Hepatocyte (in vitro differentiated cells): ENCODE data around the gene DESI1. TPM values are rescaled to one million over a fixed set of nuclear protein-coding genes. Genes with fewer than 3 reads are reported as not detected.
"Not testable (repeated sequence)": the region's sequence is repeated elsewhere in the genome, so short reads cannot be mapped to it uniquely, and the experiment has no call there.

ENCODE experiments used
- DNase-seq: peaks from one replicate; pipeline ENCODE4 v3.0.0-alpha.2; 2016; ENCODE audit warnings: low spot score
- H2AFZ ChIP-seq: fragments of 200-600 bp; sonication (generic); 2 replicates; pipeline ENCODE4 v1.6.0; 2016; ENCODE audit warnings: antibody characterized with exemption, mild to moderate bottlenecking
- H3K27ac ChIP-seq: fragments of 200-600 bp; sonication (generic); 2 replicates; pipeline ENCODE4 v1.5.1; 2016; ENCODE audit warnings: mild to moderate bottlenecking
- H3K27me3 ChIP-seq: fragments of 200-600 bp; sonication (generic); 2 replicates; pipeline ENCODE4 v1.6.1; 2016
- H3K36me3 ChIP-seq: fragments of 200-600 bp; sonication (generic); replicated peaks from 2 replicates; pipeline ENCODE4 v1.5.1; 2016; ENCODE audit warnings: low read depth; ENCODE audit not compliant: insufficient read depth
- H3K4me1 ChIP-seq: fragments of 200-600 bp; sonication (generic); 2 replicates; pipeline ENCODE4 v1.5.1; 2016; ENCODE audit warnings: mild to moderate bottlenecking, moderate library complexity; ENCODE audit not compliant: insufficient read depth
- H3K4me2 ChIP-seq: fragments of 200-600 bp; sonication (generic); 2 replicates; pipeline ENCODE4 v1.6.0; 2016
- H3K4me3 ChIP-seq: fragments of 200-600 bp; sonication (generic); 2 replicates; pipeline ENCODE4 v1.5.1; 2016; ENCODE audit warnings: mild to moderate bottlenecking
- H3K79me2 ChIP-seq: fragments of 200-600 bp; sonication (generic); 2 replicates; pipeline ENCODE4 v1.6.0; 2017; ENCODE audit warnings: mild to moderate bottlenecking
- H3K9me2 ChIP-seq: fragments of 200-600 bp; sonication (generic); replicated peaks from 2 replicates; pipeline ENCODE4 v1.6.0; 2017; ENCODE audit warnings: mild to moderate bottlenecking; ENCODE audit not compliant: insufficient read depth
- H3K9me3 ChIP-seq: fragments of 200-600 bp; sonication (generic); 2 replicates; pipeline ENCODE4 v1.5.1; 2016; ENCODE audit warnings: low read depth, mild to moderate bottlenecking
- H4K20me1 ChIP-seq: fragments of 200-600 bp; sonication (generic); 2 replicates; pipeline ENCODE4 v1.6.0; 2016; ENCODE audit warnings: mild to moderate bottlenecking; ENCODE audit not compliant: insufficient read depth, poor library complexity, severe bottlenecking
- EZH2 ChIP-seq: fragments of 200-600 bp; sonication (generic); IDR thresholded peaks from 2 replicates; pipeline ENCODE4 v1.6.1; 2016; ENCODE audit warnings: antibody characterized with exemption, mild to moderate bottlenecking, borderline replicate concordance
- EZH2phosphoT487 ChIP-seq: fragments of 200-600 bp; sonication (generic); IDR thresholded peaks from one replicate; pipeline ENCODE4 v1.6.1; 2018; ENCODE audit warnings: antibody characterized with exemption, mild to moderate bottlenecking, low read depth, moderate library complexity; ENCODE audit not compliant: unreplicated experiment, severe bottlenecking
- WGBS: methylation state at CpG from one replicate; pipeline ENCODE4 v1.1.6; 2016; ENCODE audit warnings: low lambda C conversion rate; ENCODE audit errors: missing lambda C conversion rate; 5-methylcytosine and 5-hydroxymethylcytosine counted together
- polyA plus RNA-seq: library from polyadenylated mRNA; unstranded; fragments of >200 nt; fragmentation: Nextera tagmentation; extraction: Ambion mirVana; gene quantifications from 2 replicates; pipeline ENCODE4 v1.2.1, GENCODE V29; 2016
- total RNA-seq: library from RNA; depleted of rRNA; stranded (reverse); fragments of >200 nt; gene quantifications from 2 replicates; pipeline ENCODE4 v1.2.3, GENCODE V29; 2014
- TF ChIP-seq, protein P1 (sequence below): fragments of 200-600 bp; sonication (generic); IDR thresholded peaks from 2 replicates; pipeline ENCODE4 v1.5.1; 2016; ENCODE audit warnings: antibody characterized with exemption, mild to moderate bottlenecking; ENCODE audit not compliant: poor library complexity

Gene DESI1
- total and polyA plus RNA-seq, 2 experiments from 2014 or later = 29.0 to 32.5 TPM

DNA sequence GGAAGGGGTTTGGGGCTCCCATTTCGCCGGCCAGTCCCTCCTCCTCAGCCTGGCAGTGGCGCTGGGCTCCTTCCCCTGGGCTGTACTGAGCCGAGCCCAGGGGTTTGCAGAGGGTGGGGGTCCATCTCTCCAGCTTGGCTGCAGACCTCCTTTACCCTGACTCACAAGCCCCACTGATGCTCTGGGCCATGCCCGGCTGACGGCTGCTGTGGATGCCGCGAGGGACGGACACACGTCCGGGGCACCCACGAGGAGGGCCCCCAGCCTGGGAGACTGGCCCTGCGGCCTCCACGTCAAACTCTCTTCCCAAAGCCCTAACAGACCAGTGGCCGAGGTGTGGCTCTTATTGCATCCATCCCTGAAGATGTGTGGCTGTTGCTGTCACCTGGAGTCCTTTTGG, 45.3 kb downstream of the DESI1 start:
- Histone ChIP-seq H3K9me3 (no peaks in the 10 kb centered on the region), H3K27ac (no peak overlapping the region), H3K4me2 (no peak overlapping the region), H3K4me1 (no peaks in the 10 kb centered on the region), H2AFZ (no peak overlapping the region), H3K27me3 (no peaks in the 10 kb centered on the region), H3K4me3 (no peak overlapping the region), H3K79me2 (no peaks in the 10 kb centered on the region), H3K9me2 (no peaks in the 10 kb centered on the region), H3K36me3 (no peaks in the 10 kb centered on the region), H4K20me1 (no peaks in the 10 kb centered on the region)
- TF ChIP-seq, protein P1, sequence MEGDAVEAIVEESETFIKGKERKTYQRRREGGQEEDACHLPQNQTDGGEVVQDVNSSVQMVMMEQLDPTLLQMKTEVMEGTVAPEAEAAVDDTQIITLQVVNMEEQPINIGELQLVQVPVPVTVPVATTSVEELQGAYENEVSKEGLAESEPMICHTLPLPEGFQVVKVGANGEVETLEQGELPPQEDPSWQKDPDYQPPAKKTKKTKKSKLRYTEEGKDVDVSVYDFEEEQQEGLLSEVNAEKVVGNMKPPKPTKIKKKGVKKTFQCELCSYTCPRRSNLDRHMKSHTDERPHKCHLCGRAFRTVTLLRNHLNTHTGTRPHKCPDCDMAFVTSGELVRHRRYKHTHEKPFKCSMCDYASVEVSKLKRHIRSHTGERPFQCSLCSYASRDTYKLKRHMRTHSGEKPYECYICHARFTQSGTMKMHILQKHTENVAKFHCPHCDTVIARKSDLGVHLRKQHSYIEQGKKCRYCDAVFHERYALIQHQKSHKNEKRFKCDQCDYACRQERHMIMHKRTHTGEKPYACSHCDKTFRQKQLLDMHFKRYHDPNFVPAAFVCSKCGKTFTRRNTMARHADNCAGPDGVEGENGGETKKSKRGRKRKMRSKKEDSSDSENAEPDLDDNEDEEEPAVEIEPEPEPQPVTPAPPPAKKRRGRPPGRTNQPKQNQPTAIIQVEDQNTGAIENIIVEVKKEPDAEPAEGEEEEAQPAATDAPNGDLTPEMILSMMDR = no peak
- no peak for TF ChIP-seq EZH2phosphoT487
- TF ChIP-seq EZH2 = no peak
- no peak for DNase-seq
- 97% methylated on average over 15 of the region's 15 CpGs for whole genome bisulfite sequencing

DNA sequence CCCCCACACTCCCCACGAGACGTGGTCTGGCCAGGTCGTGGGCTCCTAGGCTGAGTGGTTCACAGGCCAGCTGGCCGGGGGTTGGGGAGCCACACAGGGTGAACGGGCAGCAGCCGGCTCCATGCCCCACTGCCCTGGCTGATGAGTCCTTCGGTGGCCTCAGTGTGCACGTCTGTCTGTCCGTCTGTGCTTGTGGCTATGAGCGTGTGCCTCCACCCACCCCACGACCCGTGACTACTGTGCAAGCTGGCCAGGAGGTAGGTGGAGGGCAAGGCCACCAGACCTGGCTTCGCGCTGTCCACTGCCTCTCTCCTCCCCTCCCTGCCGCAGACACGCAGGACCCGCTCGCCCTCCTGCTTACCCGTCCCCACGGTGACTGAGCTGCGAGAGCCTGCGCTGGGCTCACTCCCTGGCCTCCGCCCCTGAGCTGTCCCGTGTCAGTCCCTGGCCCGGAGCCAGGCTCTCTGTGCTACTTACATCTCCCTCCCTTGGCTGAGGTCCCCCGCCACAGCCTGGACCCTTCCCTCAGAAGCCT, 45.9 kb downstream of the DESI1 start:
- Histone ChIP-seq H3K27me3 (no peaks in the 10 kb centered on the region), H3K9me2 (no peaks in the 10 kb centered on the region), H3K79me2 (no peaks in the 10 kb centered on the region), H3K27ac (no peak overlapping the region), H4K20me1 (no peaks in the 10 kb centered on the region), H3K9me3 (no peaks in the 10 kb centered on the region), H3K4me2 (no peak overlapping the region), H3K4me1 (no peaks in the 10 kb centered on the region), H2AFZ (no peak overlapping the region), H3K4me3 (no peak overlapping the region), H3K36me3 (no peaks in the 10 kb centered on the region)
- TF ChIP-seq, protein P1 = no peak
- TF ChIP-seq EZH2 (no peak), EZH2phosphoT487 (no peak)
- no peak for DNase-seq
- 96% methylated on average over 26 of the region's 26 CpGs for WGBS

DNA sequence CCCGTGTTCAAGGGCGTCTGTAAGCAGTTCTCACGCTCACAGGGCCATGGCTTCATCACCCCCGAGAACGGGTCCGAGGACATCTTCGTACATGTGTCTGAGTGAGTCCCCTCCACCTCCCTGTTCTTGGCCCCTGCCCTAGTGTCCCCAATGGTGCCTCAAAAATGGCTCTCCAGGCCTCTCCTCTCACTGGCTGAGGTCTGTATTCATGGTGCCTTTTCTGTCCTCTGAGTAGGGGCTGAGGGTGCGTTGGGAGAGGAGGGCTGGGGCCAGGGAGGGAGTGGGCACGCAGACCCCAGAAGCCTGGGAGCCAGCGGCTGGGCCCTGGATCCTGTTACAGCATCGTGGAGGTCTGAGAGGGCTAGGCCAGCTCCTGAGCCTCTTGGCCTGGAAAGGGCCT, 47.2 kb downstream of the DESI1 start:
- no peak for TF ChIP-seq EZH2
- TF ChIP-seq, protein P1 = no peak
- TF ChIP-seq EZH2phosphoT487 = no peak
- Histone ChIP-seq H3K79me2 (no peaks in the 10 kb centered on the region), H3K27me3 (no peaks in the 10 kb centered on the region), H3K27ac (no peak overlapping the region), H3K4me1 (no peaks in the 10 kb centered on the region), H3K4me3 (no peak overlapping the region), H4K20me1 (no peaks in the 10 kb centered on the region), H3K9me2 (no peaks in the 10 kb centered on the region), H2AFZ (no peak overlapping the region), H3K4me2 (no peak overlapping the region), H3K9me3 (no peaks in the 10 kb centered on the region), H3K36me3 (no peaks in the 10 kb centered on the region)
- WGBS = 92% methylated on average over 11 of the region's 11 CpGs
- DNase-seq = no peak

DNA sequence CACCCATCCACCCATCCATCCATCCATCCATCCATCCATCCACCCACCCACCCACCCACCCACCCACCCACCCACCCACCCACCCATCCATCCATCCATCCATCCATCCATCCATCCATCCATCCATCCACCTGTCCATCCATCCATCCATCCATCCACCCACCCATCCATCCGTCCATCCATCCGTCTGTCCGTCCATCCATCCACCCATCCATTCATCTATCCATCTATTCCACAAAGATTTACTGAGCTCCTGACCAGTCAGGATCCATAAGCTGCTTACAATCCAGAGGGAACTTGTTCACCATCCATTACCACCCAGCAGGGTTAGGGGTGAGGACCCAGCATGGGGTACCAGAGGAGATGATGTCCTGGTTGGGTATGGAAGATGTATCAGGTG, 48.5 kb downstream of the DESI1 start:
- H3K9me3 ChIP-seq, H3K27me3 ChIP-seq, H3K4me2 ChIP-seq, DNase-seq, H3K36me3 ChIP-seq, H3K79me2 ChIP-seq, H2AFZ ChIP-seq, H3K9me2 ChIP-seq, H3K27ac ChIP-seq, H3K4me3 ChIP-seq, H4K20me1 ChIP-seq, H3K4me1 ChIP-seq: not testable (repeated sequence)
- 98% methylated on average over 3 of the region's 3 CpGs for WGBS
